Kidney (tissue), 14 donors: ENCODE measurements around the gene FRMD4A. TPM values are rescaled to one million over a fixed set of nuclear protein-coding genes. Genes with fewer than 3 reads are reported as not detected.

Experiments
- DNase-seq, 5 donors: peaks; one replicate each; pipeline ENCODE4 v3.0.0-alpha.2; 2013 to 2020
- FAIRE-seq: peaks from 2 replicates; lab custom pipeline; 2012; peaks lifted over from hg19 to GRCh38; lab: Jason Lieb, UNC
- H3K27ac ChIP-seq, 2 donors: one replicate each; pipeline ENCODE4 v1.7.0; 2013; ENCODE audit warnings: low read depth in 2 of 2, low read length in 2 of 2, inconsistent platforms in 1 of 2
- H3K27me3 ChIP-seq: one replicate; pipeline ENCODE4 v1.7.1; 2013; ENCODE audit warnings: low read length, inconsistent platforms; ENCODE audit not compliant: control insufficient read depth, insufficient read depth
- H3K36me3 ChIP-seq, 3 donors: one replicate each; pipeline versions ENCODE4 v1.7.0 to v1.7.1; 2013; ENCODE audit warnings: low read length in 3 of 3, control low read depth in 1 of 3, inconsistent platforms in 1 of 3; ENCODE audit not compliant: insufficient read depth in 3 of 3, control insufficient read depth in 2 of 3
- H3K4me1 ChIP-seq, 3 donors: one replicate each; pipeline versions ENCODE4 v1.7.0 to v1.7.1; 2013; ENCODE audit warnings: low read length in 3 of 3, inconsistent platforms in 1 of 3, low read depth in 1 of 3; ENCODE audit not compliant: control insufficient read depth in 2 of 3, insufficient read depth in 2 of 3
- H3K4me3 ChIP-seq, 3 donors: one replicate each; pipeline versions ENCODE4 v1.7.0 to v1.8.1; 2013; ENCODE audit warnings: low read length in 3 of 3, control low read depth in 1 of 3, inconsistent platforms in 1 of 3
- H3K9ac ChIP-seq, 3 donors: one replicate each; pipeline versions ENCODE4 v1.7.0 to v1.7.1; 2013; ENCODE audit warnings: low read length in 3 of 3, control low read depth in 1 of 3, inconsistent platforms in 1 of 3
- H3K9me3 ChIP-seq, 3 donors: one replicate each; pipeline versions ENCODE4 v1.7.0 to v1.7.1; 2013; ENCODE audit warnings: low read length in 3 of 3, control low read depth in 1 of 3, inconsistent platforms in 1 of 3; ENCODE audit not compliant: control insufficient read depth in 2 of 3, insufficient read depth in 1 of 3
- CTCF ChIP-seq: IDR thresholded peaks from 3 replicates; pipeline ENCODE4 v1.5.1; 2012; ENCODE audit warnings: mild to moderate bottlenecking, moderate library complexity, borderline replicate concordance; ENCODE audit not compliant: insufficient read depth; ENCODE audit errors: extremely low read depth
- intact Hi-C: fragments of 100-400 bp; cut with DNase I; formaldehyde crosslinking; loops from one replicate; pipeline ENCODE4 v1.11.1; 2022
- polyA plus RNA-seq: library from polyadenylated mRNA; stranded (reverse); fragments of 350-450 nt; fragmentation: Illumina TruSeq; extraction: RNeasy Lipid Tissue Mini Kit (QIAGEN cat#74804); gene quantifications from one replicate; pipeline ENCODE4 v1.2.3, GENCODE V29; 2014; ENCODE audit warnings: low read depth, low replicate concordance; ENCODE audit not compliant: insufficient read depth
- total RNA-seq: library from RNA; stranded (reverse); fragmentation: NEBNext Ultra II Directional; extraction: Animal tissue kit (Norgen Biotek cat#: 25700); gene quantifications from one replicate; pipeline ENCODE4 v1.2.1, GENCODE V29; 2021
- donor health status: control.
- donor health status: control.
- donor health status: control.
- donor health status: control.
- donor health status: control.
- donor health status: DM: yes; HTN: yes; CAD: no.
- donor health status: Normal renal cell carcinoma (clear cell type).

FRMD4A gene
- total and polyA plus RNA-seq, 2 donors from 2014 or later, result 16.0 to 68.2 TPM

DNA sequence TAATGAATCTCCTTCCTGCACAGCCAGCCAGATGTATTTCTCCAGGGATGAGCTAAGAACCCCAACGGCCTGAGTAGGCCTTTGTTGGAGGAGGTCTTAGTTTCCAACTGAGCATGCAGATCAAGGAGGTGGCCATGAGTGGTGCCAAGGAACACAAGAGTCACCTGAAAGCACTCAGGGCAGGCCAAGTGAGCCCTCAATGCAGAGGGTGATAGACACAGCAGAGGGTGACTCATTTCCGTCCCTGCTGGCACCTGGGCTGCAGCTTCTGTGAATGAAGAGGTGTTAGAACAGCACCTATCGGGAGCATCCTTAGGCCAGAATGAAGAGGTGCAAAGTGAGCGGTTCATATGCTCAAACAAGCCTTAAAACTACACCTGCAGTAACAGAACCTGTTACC, 211.8 kb downstream of the FRMD4A start:
- intact Hi-C loops, result no loop called here
- FAIRE-seq, result no peak
- H3K4me1 ChIP-seq, result no peaks in the 10 kb centered on the region

DNA sequence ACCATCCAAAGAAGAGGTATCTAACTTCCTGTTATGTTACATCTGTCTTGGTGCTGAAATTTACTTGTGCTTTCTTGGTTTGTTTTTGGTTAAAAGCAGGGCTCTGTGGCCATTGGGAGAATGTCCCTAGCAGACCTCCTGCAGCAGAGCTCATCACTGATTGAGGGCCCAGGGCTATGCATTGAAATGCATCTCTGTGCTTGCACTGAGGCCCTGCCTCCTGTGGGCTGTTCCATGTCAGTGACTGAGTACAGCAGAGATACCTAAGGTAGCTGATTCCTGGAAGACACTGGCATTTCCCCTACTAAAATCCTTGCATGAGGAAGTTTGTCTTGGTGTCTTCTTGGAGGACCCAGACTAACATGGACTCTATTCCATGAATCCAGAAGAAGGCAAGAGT, 213.9 kb downstream of the FRMD4A start:
- intact Hi-C loops, result no loop called here
- no peak for TF ChIP-seq CTCF
- H3K4me3 ChIP-seq, result no peak overlapping the region
- no peak for DNase-seq
- H3K36me3 ChIP-seq, result no peaks in the 10 kb centered on the region
- no peaks in the 10 kb centered on the region for H3K27me3 ChIP-seq
- no peak for FAIRE-seq
- no peak overlapping the region for H3K27ac ChIP-seq
- H3K4me1 ChIP-seq, result no peaks in the 10 kb centered on the region
- H3K9ac ChIP-seq, result no peak overlapping the region
- no peaks in the 10 kb centered on the region for H3K9me3 ChIP-seq

More for the DNA sequence above, 211.8 kb downstream of the FRMD4A start:
- no peak overlapping the region for H3K9ac ChIP-seq
- no peaks in the 10 kb centered on the region for H3K27me3 ChIP-seq
- DNase-seq, result no peak
- H3K27ac ChIP-seq, result no peak overlapping the region
- H3K36me3 ChIP-seq, result no peaks in the 10 kb centered on the region
- H3K9me3 ChIP-seq, result no peaks in the 10 kb centered on the region
- H3K4me3 ChIP-seq, result no peak overlapping the region
- no peak for TF ChIP-seq CTCF

- no peak for DNase-seq
- Histone ChIP-seq H3K9ac (no peak overlapping the region), H3K27me3 (no peaks in the 10 kb centered on the region), H3K9me3 (no peaks in the 10 kb centered on the region), H3K27ac (no peak overlapping the region), H3K4me1 (no peaks in the 10 kb centered on the region), H3K36me3 (no peaks in the 10 kb centered on the region), H3K4me3 (no peak overlapping the region)
- intact Hi-C loops, result no loop called here
- TF ChIP-seq CTCF, result no peak
- no peak for FAIRE-seq
Observed at GRCh38 chr10:14116021-14116420, 214.7 kb downstream of the FRMD4A start.

GRCh38 chr10:14114791-14115190, 215.9 kb downstream of the FRMD4A start:
- Histone ChIP-seq H3K27me3 (no peaks in the 10 kb centered on the region), H3K9ac (no peak overlapping the region), H3K4me3 (no peak overlapping the region), H3K4me1 (no peaks in the 10 kb centered on the region), H3K27ac (no peak overlapping the region), H3K36me3 (no peaks in the 10 kb centered on the region), H3K9me3 (no peaks in the 10 kb centered on the region)
- no peak for TF ChIP-seq CTCF
- DNase-seq, result no peak
- no peak for FAIRE-seq
- intact Hi-C loops, result no loop called here
